CD14-positive monocyte (primary cell): ENCODE results near the gene SMARCA5. TPM values are rescaled to one million over a fixed set of nuclear protein-coding genes. Genes with fewer than 3 reads are reported as not detected.

Experiments used
- DNase-seq, 3 donors: peaks; one replicate each; pipeline ENCODE4 v3.0.0-alpha.2; 2011 to 2022
- H2AFZ ChIP-seq: 2 replicates; pipeline ENCODE4 v1.6.0; 2012; ENCODE audit warnings: mild to moderate bottlenecking, low read depth, low read length, inconsistent platforms; ENCODE audit not compliant: insufficient read depth, poor library complexity, severe bottlenecking
- H3K27ac ChIP-seq, 2 donors: 1 replicate in 1 of 2; 2 replicates in 1 of 2; pipeline ENCODE4 v1.5.1; 2012 to 2013; ENCODE audit warnings: low read length in 2 of 2, control low read depth in 1 of 2, inconsistent platforms in 1 of 2, low read depth in 1 of 2, mild to moderate bottlenecking in 1 of 2
- H3K27me3 ChIP-seq, 2 donors: one replicate each; pipeline versions ENCODE4 v1.6.0 to v1.6.1; 2011 to 2013; ENCODE audit warnings: low read length in 2 of 2; ENCODE audit not compliant: control insufficient read depth in 2 of 2, insufficient read depth in 2 of 2
- H3K36me3 ChIP-seq, 2 donors: replicated peaks in 1 of 2; 1 replicate in 1 of 2; 2 replicates in 1 of 2; pipeline versions ENCODE4 v1.5.1 to v1.6.1; 2012 to 2013; ENCODE audit warnings: low read length in 2 of 2, control low read depth in 1 of 2, inconsistent platforms in 1 of 2, mild to moderate bottlenecking in 1 of 2; ENCODE audit not compliant: insufficient read depth in 2 of 2, control insufficient read depth in 1 of 2
- H3K4me1 ChIP-seq, 2 donors: 1 replicate in 1 of 2; 2 replicates in 1 of 2; pipeline versions ENCODE4 v1.5.1 to v1.6.1; 2012 to 2013; ENCODE audit warnings: low read length in 2 of 2, control low read depth in 1 of 2, inconsistent platforms in 1 of 2, mild to moderate bottlenecking in 1 of 2, moderate library complexity in 1 of 2; ENCODE audit not compliant: insufficient read depth in 2 of 2, control insufficient read depth in 1 of 2
- H3K4me2 ChIP-seq: replicated peaks from 2 replicates; pipeline ENCODE3; 2012; ENCODE audit warnings: low read length, moderate library complexity, mild to moderate bottlenecking; ENCODE audit not compliant: poor library complexity, severe bottlenecking; ENCODE audit errors: extremely low read depth
- H3K4me3 ChIP-seq, 3 experiments: fragments of 200-600 bp in 1 of 3; sonication (generic) in 1 of 3; replicated peaks in 1 of 3; 1 replicate in 2 of 3; 2 replicates in 1 of 3; pipeline ENCODE4 v1.5.1; 2011 to 2013; ENCODE audit warnings: low read length in 3 of 3, mild to moderate bottlenecking in 3 of 3, control low read depth in 2 of 3, low read depth in 2 of 3, inconsistent platforms in 1 of 3, moderate library complexity in 1 of 3
- H3K79me2 ChIP-seq: 2 replicates; pipeline ENCODE4 v1.6.0; 2012; ENCODE audit warnings: mild to moderate bottlenecking, control low read depth, inconsistent platforms, low read length, moderate library complexity; ENCODE audit not compliant: insufficient read depth
- H3K9ac ChIP-seq: 2 replicates; pipeline ENCODE4 v1.6.0; 2017; ENCODE audit warnings: low read length, mild to moderate bottlenecking; ENCODE audit not compliant: insufficient read depth, poor library complexity, severe bottlenecking
- H3K9me3 ChIP-seq, 2 donors: replicated peaks in 1 of 2; 1 replicate in 1 of 2; 2 replicates in 1 of 2; pipeline versions ENCODE4 v1.5.1 to v1.6.1; 2012 to 2013; ENCODE audit warnings: low read length in 2 of 2, control low read depth in 1 of 2; ENCODE audit not compliant: control insufficient read depth in 1 of 2, insufficient read depth in 1 of 2
- H4K20me1 ChIP-seq: 2 replicates; pipeline ENCODE4 v1.6.0; 2012; ENCODE audit warnings: mild to moderate bottlenecking, low read length, control low read depth, moderate library complexity; ENCODE audit not compliant: insufficient read depth
- H3K27ac Mint-ChIP-seq, 7 donors: one replicate each; pipeline ENCODE4 v1.8.0; 2020; ENCODE audit warnings: mild to moderate bottlenecking in 7 of 7, mixed read lengths in 7 of 7, moderate library complexity in 6 of 7, inconsistent platforms in 2 of 7
- H3K27me3 Mint-ChIP-seq, 3 donors: one replicate each; pipeline ENCODE4 v1.8.0; 2021 to 2022; ENCODE audit warnings: low read depth in 3 of 3, mild to moderate bottlenecking in 3 of 3, mixed read lengths in 3 of 3, moderate library complexity in 3 of 3, inconsistent platforms in 1 of 3
- H3K36me3 Mint-ChIP-seq, 2 donors: one replicate each; pipeline ENCODE4 v1.8.0; 2020; ENCODE audit warnings: mixed read lengths in 2 of 2, inconsistent platforms in 1 of 2, mild to moderate bottlenecking in 1 of 2
- H3K4me1 Mint-ChIP-seq: one replicate; pipeline ENCODE4 v1.8.0; 2020; ENCODE audit warnings: mild to moderate bottlenecking, mixed read lengths
- H3K4me3 Mint-ChIP-seq, 2 donors: one replicate each; pipeline ENCODE4 v1.8.0; 2020; ENCODE audit warnings: mild to moderate bottlenecking in 2 of 2, mixed read lengths in 2 of 2, moderate library complexity in 1 of 2
- H3K9me3 Mint-ChIP-seq, 7 donors: one replicate each; pipeline ENCODE4 v1.8.0; 2020 to 2022; ENCODE audit warnings: mixed read lengths in 7 of 7, mild to moderate bottlenecking in 6 of 7, moderate library complexity in 6 of 7, inconsistent platforms in 2 of 7
- CTCF ChIP-seq: fragments of 200-600 bp; IDR thresholded peaks from one replicate; pipeline ENCODE4 v1.8.0; 2022; ENCODE audit warnings: antibody characterized with exemption, mild to moderate bottlenecking
- WGBS: methylation state at CpG from one replicate; pipeline ENCODE4 v1.1.5; 2013; ENCODE audit warnings: missing lambda C conversion rate; ENCODE audit not compliant: insufficient coverage; 5-methylcytosine and 5-hydroxymethylcytosine counted together
- intact Hi-C, 2 donors: fragments of 100-400 bp; cut with micrococcal nuclease; formaldehyde crosslinking; loops; one replicate each; pipeline versions ENCODE4 v1.15.0 to v1.15.1; 2023
- polyA plus RNA-seq, 3 donors: library from polyadenylated mRNA; depleted of rRNA in 1 of 3; unstranded in 2 of 3; stranded (reverse) in 1 of 3; fragments of 300-500 nt in 2 of 3; fragments of >200 nt in 1 of 3; fragmentation: Illumina TruSeq in 2 of 3; gene quantifications; 1 replicate in 2 of 3; 2 replicates in 1 of 3; pipeline ENCODE4 v1.2.3, GENCODE V29; 2012 to 2021

The SMARCA5 gene
- polyA plus RNA-seq, 3 donors = 5.6 to 19.4 (median 12.6) TPM

- Histone ChIP-seq H3K9me3 (peaks cover 4 to 19% of the 10 kb centered on the region in 2 donors), H3K4me1 (no peaks in the 10 kb centered on the region), H4K20me1 (no peaks in the 10 kb centered on the region), H3K36me3 (no peaks in the 10 kb centered on the region), H3K9ac (no peak overlapping the region), H3K4me2 (no peak overlapping the region), H2AFZ (no peak overlapping the region), H3K27ac (no peak overlapping the region), H3K4me3 (no peak overlapping the region), H3K27me3 (no peaks in the 10 kb centered on the region), H3K79me2 (no peaks in the 10 kb centered on the region)
- Mint-ChIP-seq H3K36me3 (no peaks in the 10 kb centered on the region), H3K4me1 (no peaks in the 10 kb centered on the region), H3K9me3 (peaks cover 10 to 27% (median 18%) of the 10 kb centered on the region in 7 donors), H3K4me3 (no peak overlapping the region), H3K27me3 (no peaks in the 10 kb centered on the region), H3K27ac (no peak overlapping the region)
- DNase-seq = no peak
- 87% methylated on average over 3 of the region's 3 CpGs for WGBS
- intact Hi-C loops = no loop called here
- no peak for TF ChIP-seq CTCF
These were observed 67.9 kb downstream of the SMARCA5 start for GRCh38 chr4:143581331-143581946.

GRCh38 chr4:143585548-143585947 lies 72.0 kb downstream of the SMARCA5 start:
- H3K79me2 ChIP-seq = no peaks in the 10 kb centered on the region
- no peak overlapping the region for H3K27ac Mint-ChIP-seq
- intact Hi-C loops = no loop called here
- peaks cover 4 to 19% of the 10 kb centered on the region in 2 donors for H3K9me3 ChIP-seq
- no peak overlapping the region for H2AFZ ChIP-seq
- H3K4me2 ChIP-seq = no peak overlapping the region
- TF ChIP-seq CTCF = no peak
- H3K9me3 Mint-ChIP-seq = peaks cover 10 to 27% (median 18%) of the 10 kb centered on the region in 7 donors
- H3K27ac ChIP-seq = no peak overlapping the region
- H3K4me1 ChIP-seq = no peaks in the 10 kb centered on the region
- no peaks in the 10 kb centered on the region for H3K4me1 Mint-ChIP-seq
- no peak overlapping the region for H3K9ac ChIP-seq
- no peak overlapping the region for H3K4me3 Mint-ChIP-seq
- H3K27me3 Mint-ChIP-seq = no peaks in the 10 kb centered on the region
- no peaks in the 10 kb centered on the region for H3K36me3 Mint-ChIP-seq
- no peak for DNase-seq
- no peaks in the 10 kb centered on the region for H3K27me3 ChIP-seq
- no peak overlapping the region for H3K4me3 ChIP-seq
- WGBS = no CpG with 5 or more reads among the region's 6 CpGs
- H4K20me1 ChIP-seq = no peaks in the 10 kb centered on the region
- no peaks in the 10 kb centered on the region for H3K36me3 ChIP-seq
